HEK293 (cell line): ENCODE data around the gene PRKCE.

Source experiments
- CTCF ChIA-PET: fragments of 350-600 bp; formaldehyde crosslinking; extraction: SDS; loops from one replicate; lab custom pipeline; 2021; ENCODE audit warnings: antibody characterized with exemption; lab: Yijun Ruan, JAX
- POLR2A ChIA-PET: fragments of 300-600 bp; formaldehyde crosslinking; extraction: SDS; loops from one replicate; lab custom pipeline; 2020; ENCODE audit warnings: antibody characterized with exemption, inconsistent platforms; lab: Yijun Ruan, JAX
- H3K27ac ChIP-seq: fragments of 200-500 bp; sonication (Bioruptor generic); 2 replicates; pipeline ENCODE4 v1.5.1; 2014; ENCODE audit warnings: low read depth, low read length, control low read depth, inconsistent platforms; ENCODE audit errors: extremely low read depth
- H3K36me3 ChIP-seq, 2 experiments: fragments of 200-500 bp in 1 of 2; sonication (Bioruptor generic) in 1 of 2; 1 replicate in 1 of 2; 2 replicates in 1 of 2; pipeline ENCODE4 v1.5.1; 2014 to 2017; ENCODE audit warnings: inconsistent platforms in 2 of 2, low read length in 2 of 2; ENCODE audit not compliant: control insufficient read depth in 2 of 2, insufficient read depth in 1 of 2
- H3K4me1 ChIP-seq: fragments of 200-500 bp; sonication (Bioruptor generic); 2 replicates; pipeline ENCODE4 v1.5.1; 2014; ENCODE audit warnings: mild to moderate bottlenecking, low read length, inconsistent platforms; ENCODE audit not compliant: control insufficient read depth, insufficient read depth
- H3K4me3 ChIP-seq: 2 replicates; pipeline ENCODE4 v1.5.1; 2011; ENCODE audit warnings: low read depth, mild to moderate bottlenecking, control low read depth, low read length, moderate library complexity
- H3K9me3 ChIP-seq: fragments of 200-500 bp; sonication (Bioruptor generic); 2 replicates; pipeline ENCODE4 v1.5.1; 2014; ENCODE audit warnings: low read depth, low read length, inconsistent platforms; ENCODE audit not compliant: control insufficient read depth, insufficient read depth
- AEBP2 ChIP-seq: fragments of 450-650 bp; formaldehyde crosslinking; IDR thresholded peaks from 2 replicates; pipeline ENCODE4 v1.5.1; 2016; ENCODE audit warnings: missing biosample characterization, missing genetic modification characterization, borderline replicate concordance
- GFI1B ChIP-seq: fragments of 450-650 bp; formaldehyde crosslinking; IDR thresholded peaks from 2 replicates; pipeline ENCODE4 v1.5.1; 2016; ENCODE audit warnings: missing biosample characterization, missing genetic modification characterization
- KLF10 ChIP-seq: fragments of 450-650 bp; IDR thresholded peaks from 2 replicates; pipeline ENCODE4 v1.5.1; 2018; ENCODE audit warnings: missing biosample characterization, mild to moderate bottlenecking, missing genetic modification characterization
- KLF9 ChIP-seq: fragments of 450-650 bp; formaldehyde crosslinking; IDR thresholded peaks from 2 replicates; pipeline ENCODE4 v1.5.1; 2016; ENCODE audit warnings: missing biosample characterization, missing genetic modification characterization, low read depth
- OVOL3 ChIP-seq: fragments of 450-650 bp; formaldehyde crosslinking; IDR thresholded peaks from 2 replicates; pipeline ENCODE4 v1.5.1; 2016; ENCODE audit warnings: missing biosample characterization, missing genetic modification characterization
- SCRT1 ChIP-seq: fragments of 450-650 bp; formaldehyde crosslinking; IDR thresholded peaks from 2 replicates; pipeline ENCODE4 v1.5.1; 2016; ENCODE audit warnings: missing biosample characterization, missing genetic modification characterization, borderline replicate concordance
- SETDB1 ChIP-seq: IDR thresholded peaks from one replicate; pipeline ENCODE4 v1.6.1; 2017; ENCODE audit warnings: mild to moderate bottlenecking, low read length, moderate library complexity, mixed read lengths; ENCODE audit not compliant: insufficient read length
- TSHZ1 ChIP-seq: fragments of 450-650 bp; formaldehyde crosslinking; IDR thresholded peaks from 2 replicates; pipeline ENCODE4 v1.5.1; 2016; ENCODE audit warnings: missing biosample characterization, missing genetic modification characterization, borderline replicate concordance
- ZBTB21 ChIP-seq: fragments of 450-650 bp; formaldehyde crosslinking; IDR thresholded peaks from 2 replicates; pipeline ENCODE4 v1.5.1; 2017; ENCODE audit warnings: missing biosample characterization, missing genetic modification characterization
- ZNF155 ChIP-seq: fragments of 450-650 bp; formaldehyde crosslinking; IDR thresholded peaks from 2 replicates; pipeline ENCODE4 v1.5.1; 2016; ENCODE audit warnings: missing biosample characterization, missing genetic modification characterization
- ZNF19 ChIP-seq: fragments of 450-650 bp; formaldehyde crosslinking; IDR thresholded peaks from 2 replicates; pipeline ENCODE4; 2016; ENCODE audit warnings: missing biosample characterization, missing genetic modification characterization, low read depth
- ZNF366 ChIP-seq: fragments of 450-650 bp; formaldehyde crosslinking; conservative IDR thresholded peaks from 2 replicates; pipeline ENCODE4 v1.5.1; 2016; ENCODE audit warnings: missing biosample characterization, missing genetic modification characterization
- ZNF488 ChIP-seq: fragments of 450-650 bp; formaldehyde crosslinking; IDR thresholded peaks from 2 replicates; pipeline ENCODE4 v1.5.1; 2016; ENCODE audit warnings: missing biosample characterization, missing genetic modification characterization
- ZNF548 ChIP-seq: fragments of 450-650 bp; formaldehyde crosslinking; IDR thresholded peaks from 2 replicates; pipeline ENCODE4 v1.5.1; 2016; ENCODE audit warnings: missing biosample characterization, missing genetic modification characterization
- ZNF664 ChIP-seq: fragments of 450-650 bp; formaldehyde crosslinking; IDR thresholded peaks from 2 replicates; pipeline ENCODE4 v1.5.1; 2016; ENCODE audit warnings: missing biosample characterization, missing genetic modification characterization
- ZNF792 ChIP-seq: fragments of 450-650 bp; formaldehyde crosslinking; IDR thresholded peaks from 2 replicates; pipeline ENCODE4 v1.5.1; 2016; ENCODE audit warnings: missing biosample characterization, missing genetic modification characterization
- ZSCAN16 ChIP-seq: fragments of 450-650 bp; formaldehyde crosslinking; IDR thresholded peaks from 2 replicates; pipeline ENCODE4 v1.5.1; 2016; ENCODE audit warnings: missing biosample characterization, missing genetic modification characterization
- ZXDB ChIP-seq: fragments of 450-650 bp; formaldehyde crosslinking; IDR thresholded peaks from 2 replicates; pipeline ENCODE4 v1.5.1; 2016; ENCODE audit warnings: missing biosample characterization, missing genetic modification characterization
- TF ChIP-seq, protein P1 (sequence below): fragments of 450-650 bp; formaldehyde crosslinking; IDR thresholded peaks from 2 replicates; pipeline ENCODE4 v1.5.1; 2016; ENCODE audit warnings: missing biosample characterization, missing genetic modification characterization

PRKCE gene

GRCh38 chr2:45983213-45983612 is 331.7 kb downstream of the PRKCE start:
- POLR2A ChIA-PET: no interaction called here
- CTCF ChIA-PET: interaction anchor here (0.7 kb wide), 1 partner anchor 514 kb away, joined by 3 read pairs; no protein-coding TSS in a partner anchor
- no peak for TF ChIP-seq ZNF792 (tag by site-specific recombination)
- no peak for TF ChIP-seq GFI1B
- TF ChIP-seq ZNF19 (tag by site-specific recombination): no peak

DNA sequence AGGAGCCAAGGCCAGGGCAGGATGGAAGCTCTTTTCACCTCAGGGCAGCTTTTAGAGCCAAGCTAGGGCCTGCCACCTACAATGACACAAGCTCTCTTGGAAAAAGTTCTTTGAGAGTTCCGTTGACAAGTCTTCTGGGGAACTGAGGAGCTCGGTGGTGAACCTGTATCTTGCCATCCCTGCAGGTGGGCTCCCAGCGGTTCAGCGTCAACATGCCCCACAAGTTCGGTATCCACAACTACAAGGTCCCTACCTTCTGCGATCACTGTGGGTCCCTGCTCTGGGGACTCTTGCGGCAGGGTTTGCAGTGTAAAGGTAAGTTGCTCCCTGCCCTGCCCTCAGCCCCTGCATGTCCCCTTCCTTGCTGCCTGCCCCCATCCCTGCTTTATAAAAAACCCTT is 332.9 kb downstream of the PRKCE start:
- H3K27ac ChIP-seq: no peak overlapping the region
- TF ChIP-seq, protein P1, sequence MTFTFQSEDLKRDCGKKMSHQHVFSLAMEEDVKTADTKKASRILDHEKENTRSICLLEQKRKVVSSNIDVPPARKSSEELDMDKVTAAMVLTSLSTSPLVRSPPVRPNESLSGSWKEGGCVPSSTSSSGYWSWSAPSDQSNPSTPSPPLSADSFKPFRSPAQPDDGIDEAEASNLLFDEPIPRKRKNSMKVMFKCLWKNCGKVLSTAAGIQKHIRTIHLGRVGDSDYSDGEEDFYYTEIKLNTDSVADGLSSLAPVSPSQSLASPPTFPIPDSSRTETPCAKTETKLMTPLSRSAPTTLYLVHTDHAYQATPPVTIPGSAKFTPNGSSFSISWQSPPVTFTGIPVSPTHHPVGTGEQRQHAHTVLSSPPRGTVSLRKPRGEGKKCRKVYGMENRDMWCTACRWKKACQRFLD (tag by site-specific recombination): no peak
- TF ChIP-seq SETDB1 (no peak), OVOL3 (tag by site-specific recombination) (no peak), ZSCAN16 (tag by site-specific recombination) (no peak), ZXDB (tag by site-specific recombination) (no peak), AEBP2 (tag by site-specific recombination) (no peak), ZNF155 (tag by site-specific recombination) (no peak), ZNF488 (tag by site-specific recombination) (no peak), SCRT1 (tag by site-specific recombination) (no peak), KLF10 (no peak), TSHZ1 (tag by site-specific recombination) (no peak), ZNF664 (tag by site-specific recombination) (no peak), KLF9 (tag by site-specific recombination) (no peak), ZNF548 (tag by site-specific recombination) (no peak), ZNF366 (tag by site-specific recombination) (no peak), ZBTB21 (tag by site-specific recombination) (no peak)
- TF ChIP-seq, all 188 proteins: peak for 0
- ChIA-PET CTCF (no interaction called here), POLR2A (no interaction called here)
- H3K9me3 ChIP-seq: no peaks in the 10 kb centered on the region
- H3K4me3 ChIP-seq: no peak overlapping the region
- H3K4me1 ChIP-seq: no peaks in the 10 kb centered on the region
- H3K36me3 ChIP-seq: no peaks in the 10 kb centered on the region

More at GRCh38 chr2:45983213-45983612, 331.7 kb downstream of the PRKCE start:
- Histone ChIP-seq H3K9me3 (no peaks in the 10 kb centered on the region), H3K36me3 (no peaks in the 10 kb centered on the region), H3K27ac (no peak overlapping the region), H3K4me3 (no peak overlapping the region), H3K4me1 (no peaks in the 10 kb centered on the region)
